Suprapubic skin (tissue), 4 donors: ENCODE data around the gene PYURF. TPM values are rescaled to one million over a fixed set of nuclear protein-coding genes. Genes with fewer than 3 reads are reported as not detected.
"Not testable (repeated sequence)": the region's sequence is repeated elsewhere in the genome, so short reads cannot be mapped to it uniquely, and the experiment has no call there.

ENCODE experiments used
- DNase-seq, 2 donors: peaks; one replicate each; pipeline ENCODE4 v3.0.0-alpha.2; 2019; ENCODE audit warnings: low spot score in 2 of 2
- H3K27ac ChIP-seq: fragments of 200-600 bp; sonication (generic); one replicate; pipeline ENCODE4 v1.5.1; 2019
- H3K27me3 ChIP-seq: fragments of 200-600 bp; sonication (generic); one replicate; pipeline ENCODE4 v1.5.1; 2019
- H3K36me3 ChIP-seq: fragments of 200-600 bp; sonication (generic); one replicate; pipeline ENCODE4 v1.5.1; 2019
- H3K4me1 ChIP-seq: fragments of 200-600 bp; sonication (generic); one replicate; pipeline ENCODE4 v1.5.1; 2019
- H3K4me3 ChIP-seq: fragments of 200-600 bp; sonication (generic); one replicate; pipeline ENCODE4 v1.5.1; 2019; ENCODE audit warnings: mild to moderate bottlenecking
- H3K9me3 ChIP-seq: fragments of 200-600 bp; sonication (generic); one replicate; pipeline ENCODE4 v1.5.1; 2019
- CTCF ChIP-seq, 2 donors: fragments of 200-600 bp in 1 of 2; fragments of 450-650 bp in 1 of 2; sonication (generic) in 1 of 2; IDR thresholded peaks; one replicate each; pipeline ENCODE4 v1.5.1; 2016 to 2019; ENCODE audit warnings: antibody characterized with exemption in 2 of 2, mild to moderate bottlenecking in 1 of 2, moderate library complexity in 1 of 2
- EP300 ChIP-seq: sonication (generic); formaldehyde crosslinking; IDR thresholded peaks from one replicate; pipeline ENCODE4 v1.6.1; 2017; ENCODE audit warnings: antibody characterized with exemption
- POLR2A ChIP-seq, 2 donors: fragments of 450-650 bp; IDR thresholded peaks; one replicate each; pipeline ENCODE4 v1.6.1; 2017; ENCODE audit warnings: antibody characterized with exemption in 2 of 2, mild to moderate bottlenecking in 2 of 2, moderate library complexity in 2 of 2
- POLR2AphosphoS5 ChIP-seq, 3 donors: sonication (generic); formaldehyde crosslinking; IDR thresholded peaks; one replicate each; pipeline ENCODE4 v1.6.1; 2017; ENCODE audit warnings: antibody characterized with exemption in 3 of 3
- WGBS: methylation state at CpG from one replicate; pipeline ENCODE4 v1.1.5; 2018; 5-methylcytosine and 5-hydroxymethylcytosine counted together
- total RNA-seq, 4 donors: library from RNA; depleted of rRNA; stranded (reverse); fragments of >200 nt; gene quantifications; one replicate each; pipeline ENCODE4 v1.1.0, GENCODE V29; 2016

The PYURF gene, protein sequence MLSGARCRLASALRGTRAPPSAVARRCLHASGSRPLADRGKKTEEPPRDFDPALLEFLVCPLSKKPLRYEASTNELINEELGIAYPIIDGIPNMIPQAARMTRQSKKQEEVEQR
- 10 to 100 TPM; 52.0 to 88.9 (median 82.2) TPM for total RNA-seq

GRCh38 chr4:88523325-88524129, at the start of gene PYURF:
Gene PYURF, minus strand, starts transcription at chr4:88523776. Its CDS starts 76 bp downstream, at chr4:88523700.
- Histone ChIP-seq H3K4me3 (peak within 1 kb of the TSS; percentile 61), H3K27me3 (no peaks in the 10 kb centered on the region), H3K36me3 (peaks cover 11% of the 10 kb centered on the region), H3K9me3 (no peaks in the 10 kb centered on the region), H3K4me1 (peaks cover 26% of the 10 kb centered on the region), H3K27ac (peak within 1 kb of the TSS; percentile 79)
- DNase-seq, result peak; percentile 97 to 98
- under 1% methylated on average over 39 of the region's 68 CpGs for WGBS
- TF ChIP-seq POLR2AphosphoS5 (IDR thresholded peaks at IDR 0.05), result peak in 2 of 3 donors; percentile 42 to 81
- no peak for TF ChIP-seq CTCF (IDR thresholded peaks at IDR 0.05)
- TF ChIP-seq EP300, result no peak
- TF ChIP-seq POLR2A (IDR thresholded peaks at IDR 0.05), result peak; percentile 35 to 82

- H3K9me3 ChIP-seq, result no peaks in the 10 kb centered on the region
- H3K36me3 ChIP-seq, result no peaks in the 10 kb centered on the region
- no peak for TF ChIP-seq POLR2AphosphoS5 (IDR thresholded peaks at IDR 0.05)
- no peak for TF ChIP-seq POLR2A (IDR thresholded peaks at IDR 0.05)
- TF ChIP-seq EP300, result no peak
- no peak for TF ChIP-seq CTCF (IDR thresholded peaks at IDR 0.05)
- no peak for DNase-seq
- H3K4me1 ChIP-seq, result no peaks in the 10 kb centered on the region
- no peak overlapping the region for H3K27ac ChIP-seq
- H3K4me3 ChIP-seq, result no peak overlapping the region
- H3K27me3 ChIP-seq, result no peaks in the 10 kb centered on the region
Measured at GRCh38 chr4:88570001-88570400, 46.4 kb upstream of the PYURF start.

DNA sequence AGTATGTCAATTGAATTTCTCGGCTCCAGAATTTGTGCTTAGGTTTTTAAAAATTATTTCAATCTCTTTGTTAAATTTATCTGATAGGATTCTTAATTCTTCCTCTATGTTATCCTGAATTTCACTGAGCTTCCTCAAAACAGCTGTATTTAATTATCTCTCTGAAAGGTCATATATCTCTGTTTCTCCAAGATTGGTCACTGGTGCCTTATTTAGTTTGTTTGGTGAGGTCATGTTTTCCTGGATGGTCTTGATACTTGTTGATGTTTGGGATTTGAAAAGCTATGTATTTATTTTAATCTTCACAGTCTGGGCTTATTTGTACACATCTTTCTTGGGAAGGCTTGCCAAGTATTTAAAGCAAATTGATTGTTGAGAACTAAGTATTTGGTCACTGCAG, 44.0 kb upstream of the PYURF start:
- Histone ChIP-seq H3K4me1 (no peaks in the 10 kb centered on the region), H3K4me3 (no peak overlapping the region), H3K9me3 (no peaks in the 10 kb centered on the region), H3K36me3 (no peaks in the 10 kb centered on the region), H3K27me3 (no peaks in the 10 kb centered on the region), H3K27ac (no peak overlapping the region)
- no peak for DNase-seq
- 79% methylated on average over 1 of the region's 1 CpG for WGBS
- TF ChIP-seq EP300 (no peak), POLR2AphosphoS5 (IDR thresholded peaks at IDR 0.05) (no peak), POLR2A (IDR thresholded peaks at IDR 0.05) (no peak), CTCF (IDR thresholded peaks at IDR 0.05) (no peak)

DNA sequence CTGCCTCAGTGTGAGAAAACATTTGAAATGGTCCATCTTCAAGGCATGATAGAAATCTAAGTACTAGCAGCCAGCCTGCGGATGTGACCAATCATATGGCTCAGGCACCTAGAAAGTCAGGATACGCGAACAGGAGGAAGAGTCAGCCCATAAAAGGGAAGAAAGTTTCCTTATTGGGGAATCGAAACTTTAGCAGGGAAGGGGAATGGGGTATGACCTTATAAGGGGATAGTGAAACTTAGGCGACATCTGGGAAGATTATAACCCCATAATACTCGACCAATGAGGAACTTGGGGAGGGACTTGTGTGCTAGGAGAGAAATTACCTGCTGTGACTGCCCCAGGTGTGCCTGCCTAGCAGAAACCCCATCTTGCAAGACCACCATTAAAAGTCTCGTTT, 26.2 kb upstream of the PYURF start:
- H3K9me3 ChIP-seq, result no peaks in the 10 kb centered on the region
- no peak overlapping the region for H3K4me3 ChIP-seq
- no peak overlapping the region for H3K27ac ChIP-seq
- TF ChIP-seq EP300 (no peak), POLR2AphosphoS5 (IDR thresholded peaks at IDR 0.05) (no peak), CTCF (IDR thresholded peaks at IDR 0.05) (no peak), POLR2A (IDR thresholded peaks at IDR 0.05) (no peak)
- H3K36me3 ChIP-seq, result no peaks in the 10 kb centered on the region
- no peaks in the 10 kb centered on the region for H3K4me1 ChIP-seq
- no peak for DNase-seq
- H3K27me3 ChIP-seq, result no peaks in the 10 kb centered on the region
- 94% methylated on average over 7 of the region's 7 CpGs for WGBS

DNA sequence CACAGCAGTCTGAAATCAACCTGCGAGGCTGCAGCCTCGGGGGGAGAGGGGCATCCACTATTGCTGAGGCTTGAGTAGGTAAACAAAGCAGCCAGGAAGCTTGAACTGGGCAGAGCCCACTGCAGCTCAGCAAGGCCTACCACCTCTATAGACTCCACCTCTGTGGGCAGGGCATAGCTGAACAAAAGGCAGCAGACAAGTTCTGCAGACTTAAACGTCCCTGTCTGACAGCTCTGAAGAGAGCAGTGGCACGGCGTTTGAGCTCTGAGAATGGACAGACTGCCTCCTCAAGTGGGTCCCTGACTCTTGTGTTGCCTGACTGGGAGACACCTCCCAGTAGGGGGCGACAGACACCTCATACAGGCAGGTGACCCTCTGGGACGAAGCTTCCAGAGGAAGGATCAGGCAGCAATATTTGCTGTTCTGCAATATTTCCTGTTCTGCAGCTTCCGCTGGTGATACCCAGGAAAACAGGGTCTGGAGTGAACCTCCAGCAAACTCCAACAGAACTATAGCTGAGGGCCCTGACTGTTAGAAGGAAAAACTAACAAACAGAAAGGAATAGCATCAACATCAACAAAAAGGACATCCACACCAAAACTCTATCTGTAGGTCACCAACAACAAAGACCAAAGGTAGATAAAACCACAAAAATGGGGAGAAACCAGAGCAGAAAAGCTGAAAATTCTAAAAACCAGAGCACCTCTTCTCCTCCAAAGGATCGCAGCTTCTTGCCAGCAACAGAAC, 15.9 kb upstream of the PYURF start:
- peak in 1 of 2 donors; percentile 69 for DNase-seq
- H3K9me3 ChIP-seq, H3K27me3 ChIP-seq, H3K4me1 ChIP-seq, H3K36me3 ChIP-seq, H3K4me3 ChIP-seq, H3K27ac ChIP-seq: not testable (repeated sequence)
- TF ChIP-seq CTCF (IDR thresholded peaks at IDR 0.05), result peak; percentile 4 to 54
- 28% methylated on average over 9 of the region's 9 CpGs for WGBS
